K562 (cell line): ENCODE measurements around the gene NAB1. TPM values are rescaled to one million over a fixed set of nuclear protein-coding genes. Genes with fewer than 3 reads are reported as not detected.

Experiments
- ELK3 ChIP-seq: fragments of 450-650 bp; formaldehyde crosslinking; IDR thresholded peaks from 2 replicates; pipeline ENCODE4 v1.4.0; 2020; ENCODE audit warnings: mild to moderate bottlenecking
- ETS2 ChIP-seq: IDR thresholded peaks from 2 replicates; pipeline ENCODE4 v1.6.1; 2016; ENCODE audit warnings: borderline replicate concordance, missing genetic modification characterization, mild to moderate bottlenecking, moderate library complexity, missing compliant biosample characterization; ENCODE audit not compliant: poor library complexity, severe bottlenecking
- GABPB1 ChIP-seq: sonication (generic); formaldehyde crosslinking; IDR thresholded peaks from 2 replicates; pipeline ENCODE4 v1.8.0; 2022; ENCODE audit warnings: mild to moderate bottlenecking, missing genetic modification reagents
- GTF2A2 ChIP-seq: IDR thresholded peaks from 2 replicates; pipeline ENCODE4 v1.6.1; 2016; ENCODE audit warnings: mild to moderate bottlenecking, missing genetic modification characterization, missing compliant biosample characterization
- NFIC ChIP-seq: fragments of 450-650 bp; IDR thresholded peaks from 2 replicates; pipeline ENCODE4 v1.6.1; 2017; ENCODE audit warnings: mild to moderate bottlenecking, inconsistent platforms
- PHB2 ChIP-seq: fragments of 450-650 bp; IDR thresholded peaks from 2 replicates; pipeline ENCODE4 v1.6.1; 2017; ENCODE audit warnings: low read depth
- TAF1 ChIP-seq: IDR thresholded peaks from 2 replicates; pipeline ENCODE4 v1.6.1; 2011; ENCODE audit warnings: mild to moderate bottlenecking, low read length, moderate library complexity; ENCODE audit not compliant: insufficient read depth, control insufficient read depth, severe bottlenecking; ENCODE audit errors: extremely low read depth
- TEAD4 ChIP-seq, 2 experiments: sonication (generic) in 1 of 2; formaldehyde crosslinking in 1 of 2; IDR thresholded peaks; 2 replicates each; pipeline versions ENCODE4 v1.6.1 to v1.8.0; 2012 to 2022; ENCODE audit warnings: borderline replicate concordance in 1 of 2, inconsistent platforms in 1 of 2, low read length in 1 of 2, mild to moderate bottlenecking in 1 of 2, missing genetic modification reagents in 1 of 2
- TRIM24 ChIP-seq, 2 experiments: fragments of 450-650 bp; IDR thresholded peaks; 2 replicates each; pipeline ENCODE4 v1.6.1; 2016
- ZHX1 ChIP-seq: fragments of 150-350 bp; conservative IDR thresholded peaks from 2 replicates; pipeline ENCODE4 v1.6.1; 2014; ENCODE audit warnings: low read length
- ZMIZ1 ChIP-seq, 2 experiments: fragments of 150-350 bp in 1 of 2; IDR thresholded peaks; 2 replicates each; pipeline ENCODE4 v1.6.1; 2012 to 2016; ENCODE audit warnings: low read depth in 2 of 2, low read length in 2 of 2, mild to moderate bottlenecking in 1 of 2, moderate library complexity in 1 of 2
- ZNF282 ChIP-seq: sonication (generic); formaldehyde crosslinking; IDR thresholded peaks from 2 replicates; pipeline ENCODE4 v1.8.1; 2023; ENCODE audit warnings: missing genetic modification reagents
- ZNF384 ChIP-seq: IDR thresholded peaks from 2 replicates; pipeline ENCODE4 v1.6.1; 2012; ENCODE audit warnings: low read depth, low read length, improper control_type of control experiment
- ZNF592 ChIP-seq: fragments of 450-650 bp; IDR thresholded peaks from 2 replicates; pipeline ENCODE4 v1.6.1; 2017; ENCODE audit warnings: antibody characterized with exemption, mild to moderate bottlenecking
- polyA plus RNA-seq, 8 experiments: library from polyadenylated mRNA; depleted of rRNA in 4 of 8; stranded (reverse) in 5 of 8; unstranded in 3 of 8; fragments of >200 nt; fragmentation: Nextera tagmentation in 2 of 8; fragmentation: Illumina TruSeq in 1 of 8; extraction: Ambion mirVana in 2 of 8; extraction: Trizol in 1 of 8; gene quantifications; 2 replicates each; pipeline versions ENCODE4 v1.2.1 to v1.2.3, GENCODE V29; 2011 to 2014; ENCODE audit warnings: inconsistent platforms in 1 of 8, missing spikeins in 1 of 8
- total RNA-seq, 7 experiments: library from RNA; depleted of rRNA in 6 of 7; stranded (reverse); fragments of >200 nt in 6 of 7; fragmentation: Illumina TruSeq in 2 of 7; extraction: Trizol in 2 of 7; gene quantifications; 2 replicates each; pipeline versions ENCODE4 v1.2.1 to v1.2.3, GENCODE V29; 2011 to 2021; ENCODE audit warnings: low replicate concordance in 1 of 7

Gene NAB1
- total and polyA plus RNA-seq, 9 of the 15 experiments (the other 6 are each of a cell fraction or from before 2014, with no cell fraction given): 3.1 to 23.0 (median 16.3) TPM

GRCh38 chr2:190607014-190607597 lies 41.8 kb upstream of the NAB1 start (continued):
- TF ChIP-seq ZMIZ1 (IDR thresholded peaks at IDR 0.05; ENCODE audit: low read depth in 2 of 2, low read length in 2 of 2) (no peak), GTF2A2 (tag) (no peak), ELK3 (CRISPR knock-in tag) (no peak), TRIM24 (IDR thresholded peaks at IDR 0.05) (peak; percentile 66 to 76; a peak in 2 of 4 replicates), ETS2 (tag) (no peak), ZNF384 (no peak), ZHX1 (no peak), TAF1 (no peak), ZNF282 (CRISPR knock-in tag) (no peak), NFIC (peak; percentile 55; the same call in 1 of the 2 replicates), ZNF592 (no peak), TEAD4 (IDR thresholded peaks at IDR 0.05; ENCODE audit: low read length) (peak; percentile 64), TEAD4 (CRISPR knock-in tag; IDR thresholded peaks at IDR 0.05; ENCODE audit: borderline replicate concordance) (no peak), PHB2 (no peak), GABPB1 (CRISPR knock-in tag) (no peak)
